Measurements from ENCODE around the gene TTLL5.

DNA sequence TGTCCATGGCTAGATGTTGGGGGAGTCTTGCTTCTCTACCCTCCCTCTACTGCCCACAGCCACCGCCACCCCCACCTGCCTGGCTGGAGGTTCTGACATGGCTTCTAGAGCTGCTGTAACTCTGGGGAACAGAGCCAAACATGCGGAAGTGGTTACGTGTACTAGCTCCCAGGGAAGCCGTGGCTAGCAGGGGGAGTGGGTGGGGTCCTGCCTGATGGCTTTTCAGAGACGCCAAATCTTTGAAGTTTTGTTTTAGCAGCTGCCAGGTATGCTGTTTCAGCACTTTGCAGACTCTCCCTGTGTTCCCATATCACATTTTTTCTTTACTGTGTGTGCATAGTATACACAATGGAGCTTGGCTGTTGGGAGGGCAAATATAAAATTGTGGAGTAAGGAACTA lies 170.4 kb downstream of the TTLL5 start:
- TF ChIP-seq ELF4 (CRISPR knock-in tag; IDR thresholded peaks at IDR 0.05) (no peak), ZKSCAN1 (IDR thresholded peaks at IDR 0.05; ENCODE audit: low read depth, low read length) (no peak), ZNF133 (CRISPR knock-in tag; IDR thresholded peaks at IDR 0.05) (no peak), EP300 (IDR thresholded peaks at IDR 0.05; ENCODE audit: low read length) (no peak), POLR2A (conservative IDR thresholded peaks at IDR 0.05) (no peak)
- TF ChIP-seq, protein P1, sequence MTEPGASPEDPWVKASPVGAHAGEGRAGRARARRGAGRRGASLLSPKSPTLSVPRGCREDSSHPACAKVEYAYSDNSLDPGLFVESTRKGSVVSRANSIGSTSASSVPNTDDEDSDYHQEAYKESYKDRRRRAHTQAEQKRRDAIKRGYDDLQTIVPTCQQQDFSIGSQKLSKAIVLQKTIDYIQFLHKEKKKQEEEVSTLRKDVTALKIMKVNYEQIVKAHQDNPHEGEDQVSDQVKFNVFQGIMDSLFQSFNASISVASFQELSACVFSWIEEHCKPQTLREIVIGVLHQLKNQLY (CRISPR knock-in tag; conservative IDR thresholded peaks at IDR 0.05) = no peak
